ENCODE results near the gene PARP2. TPM values are rescaled to one million over a fixed set of nuclear protein-coding genes. Genes with fewer than 3 reads are reported as not detected.

The PARP2 gene
- total RNA-seq, 2 donors from 2014 or later: 3.9 to 5.8 TPM

- ATAC-seq (ENCODE audit: insufficient number of reproducible peaks, low FRiP score, low read depth): no peak
Observed at GRCh38 chr14:20383636-20384035, 40.2 kb downstream of the PARP2 start.

DNA sequence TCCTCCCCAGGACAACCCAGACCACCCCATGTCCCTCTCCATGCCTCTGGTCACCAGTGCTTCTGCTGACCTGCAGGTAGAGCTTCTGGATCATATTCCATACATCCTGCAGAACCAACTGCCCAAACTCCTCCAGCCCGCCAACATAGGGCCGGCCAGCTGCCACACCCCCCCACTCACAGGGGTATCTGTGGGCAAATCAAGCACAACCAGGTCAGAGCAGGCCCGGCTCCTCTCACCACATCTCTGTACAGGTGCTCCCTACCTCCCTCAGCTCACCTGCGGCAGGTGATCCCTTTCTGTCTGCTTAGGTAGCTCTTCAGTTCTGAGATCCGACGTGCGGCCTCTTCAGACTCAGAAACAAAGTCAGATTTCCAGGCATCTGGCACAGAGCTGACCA lies 40.9 kb downstream of the PARP2 start:
- no peaks in the 10 kb centered on the region for H3K4me1 ChIP-seq (ENCODE audit: control insufficient read depth in 1 of 2, low read depth in 2 of 2)
- no peak overlapping the region for H3K4me3 ChIP-seq
- DNase-seq (ENCODE audit: low spot score) (no peak), ATAC-seq (ENCODE audit: insufficient number of reproducible peaks, low FRiP score, low read depth) (no peak)
- H3K9me3 ChIP-seq: no peaks in the 10 kb centered on the region
- peaks cover 95% of the 10 kb centered on the region for H3K36me3 ChIP-seq
- no peak overlapping the region for H3K27ac ChIP-seq
- TF ChIP-seq CTCF (IDR thresholded peaks at IDR 0.05): no peak
- H3K27me3 ChIP-seq (replicated peaks; ENCODE audit: insufficient read depth): no peaks in the 10 kb centered on the region

More at GRCh38 chr14:20383636-20384035, 40.2 kb downstream of the PARP2 start:
- Histone ChIP-seq H3K27me3 (replicated peaks; ENCODE audit: insufficient read depth) (no peaks in the 10 kb centered on the region), H3K4me3 (no peak overlapping the region), H3K27ac (no peak overlapping the region), H3K4me1 (ENCODE audit: control insufficient read depth in 1 of 2, low read depth in 2 of 2) (no peaks in the 10 kb centered on the region), H3K9me3 (no peaks in the 10 kb centered on the region), H3K36me3 (peaks cover 95% of the 10 kb centered on the region)
- DNase-seq (ENCODE audit: low spot score): no peak
- no peak for TF ChIP-seq CTCF (IDR thresholded peaks at IDR 0.05)

DNA sequence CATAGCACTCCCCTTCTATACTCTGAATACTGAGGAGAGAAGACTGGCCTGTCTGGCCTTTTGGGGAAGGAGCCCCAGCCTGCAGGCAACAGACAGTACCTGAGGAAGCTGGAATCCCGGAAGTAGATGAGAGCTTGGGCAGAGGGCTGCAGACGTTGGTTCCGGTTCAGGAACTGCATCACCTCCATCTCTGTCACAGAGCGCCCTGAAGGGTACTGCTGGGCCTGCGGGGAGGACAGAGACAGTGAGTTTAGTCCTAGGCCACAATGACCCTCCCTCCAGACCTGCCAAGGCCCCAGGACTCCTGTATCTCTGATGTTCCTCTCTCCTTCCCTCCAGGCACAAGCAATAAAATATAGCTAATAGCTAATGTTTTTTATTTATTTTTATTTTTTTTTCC lies 41.5 kb downstream of the PARP2 start:
- DNase-seq (ENCODE audit: low spot score) (no peak), ATAC-seq (ENCODE audit: insufficient number of reproducible peaks, low FRiP score, low read depth) (no peak)
- H3K27ac ChIP-seq: no peak overlapping the region
- no peaks in the 10 kb centered on the region for H3K9me3 ChIP-seq
- no peak overlapping the region for H3K4me3 ChIP-seq
- peaks cover 94% of the 10 kb centered on the region for H3K36me3 ChIP-seq
- no peaks in the 10 kb centered on the region for H3K27me3 ChIP-seq (replicated peaks; ENCODE audit: insufficient read depth)
- no peaks in the 10 kb centered on the region for H3K4me1 ChIP-seq (ENCODE audit: control insufficient read depth in 1 of 2, low read depth in 2 of 2)
- no peak for TF ChIP-seq CTCF (IDR thresholded peaks at IDR 0.05)

DNA sequence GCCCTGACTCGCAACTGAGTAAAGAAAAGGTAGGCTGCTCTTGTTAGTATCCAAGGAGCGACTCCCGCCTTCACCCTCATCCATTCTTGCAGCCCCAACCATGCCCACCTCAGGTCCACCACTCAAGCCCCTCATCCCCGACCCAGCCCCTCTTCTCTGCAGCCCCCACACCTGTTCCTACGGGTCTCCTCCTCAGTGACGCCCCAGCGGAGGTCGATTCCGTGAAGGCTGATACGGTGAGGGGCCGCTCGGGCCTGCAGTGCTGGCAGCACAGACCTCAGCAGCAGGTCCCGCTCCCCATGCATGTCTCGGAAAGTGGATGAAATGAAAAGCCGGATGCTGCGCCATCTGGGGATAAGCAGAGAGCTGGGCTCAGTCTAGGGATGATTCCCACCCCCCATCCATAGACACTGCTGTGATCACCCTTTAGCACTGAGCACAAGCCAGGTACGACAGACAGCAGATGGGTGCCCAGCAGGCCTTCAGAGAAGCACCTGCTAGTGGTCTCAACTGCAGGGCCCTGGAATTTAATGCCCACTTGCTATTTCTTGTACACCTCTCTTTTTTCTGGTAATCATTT lies 42.9 kb downstream of the PARP2 start:
- ATAC-seq (ENCODE audit: insufficient number of reproducible peaks, low FRiP score, low read depth) (no peak), DNase-seq (ENCODE audit: low spot score) (no peak)

GRCh38 chr14:20387576-20387975 lies 44.1 kb downstream of the PARP2 start:
- H3K36me3 ChIP-seq: peaks cover 94% of the 10 kb centered on the region
- ATAC-seq (ENCODE audit: insufficient number of reproducible peaks, low FRiP score, low read depth): no peak

More for the DNA sequence above, 42.9 kb downstream of the PARP2 start:
- no peaks in the 10 kb centered on the region for H3K4me1 ChIP-seq (ENCODE audit: control insufficient read depth in 1 of 2, low read depth in 2 of 2)
- TF ChIP-seq CTCF (IDR thresholded peaks at IDR 0.05): no peak
- peaks cover 94% of the 10 kb centered on the region for H3K36me3 ChIP-seq
- no peak overlapping the region for H3K27ac ChIP-seq
- H3K27me3 ChIP-seq (replicated peaks; ENCODE audit: insufficient read depth): no peaks in the 10 kb centered on the region
- H3K4me3 ChIP-seq: no peak overlapping the region
- H3K9me3 ChIP-seq: no peaks in the 10 kb centered on the region

More at GRCh38 chr14:20387576-20387975, 44.1 kb downstream of the PARP2 start:
- H3K4me3 ChIP-seq: no peak overlapping the region
- no peak overlapping the region for H3K27ac ChIP-seq
- no peak for DNase-seq (ENCODE audit: low spot score)
- no peaks in the 10 kb centered on the region for H3K9me3 ChIP-seq
- H3K4me1 ChIP-seq (ENCODE audit: control insufficient read depth in 1 of 2, low read depth in 2 of 2): no peaks in the 10 kb centered on the region
- no peak for TF ChIP-seq CTCF (IDR thresholded peaks at IDR 0.05)
- H3K27me3 ChIP-seq (replicated peaks; ENCODE audit: insufficient read depth): no peaks in the 10 kb centered on the region
